Panc1 (cell line): ENCODE results near the gene PCDH11X.
"Not testable (repeated sequence)": the region's sequence is repeated elsewhere in the genome, so short reads cannot be mapped to it uniquely, and the experiment has no call there.

ENCODE experiments used
- CTCF ChIP-seq: fragments of 450-650 bp; IDR thresholded peaks from 2 replicates; pipeline ENCODE4 v1.5.1; 2017; ENCODE audit warnings: mild to moderate bottlenecking
- POLR2AphosphoS5 ChIP-seq: IDR thresholded peaks from 2 replicates; pipeline ENCODE4 v1.6.1; 2012; ENCODE audit warnings: mild to moderate bottlenecking, low read depth, low read length, moderate library complexity
- REST ChIP-seq, 2 experiments: IDR thresholded peaks; 2 replicates each; pipeline ENCODE4 v1.6.1; 2011 to 2012; ENCODE audit warnings: low read depth in 2 of 2, control low read depth in 1 of 2, low read length in 1 of 2, mild to moderate bottlenecking in 1 of 2, moderate library complexity in 1 of 2; ENCODE audit not compliant: insufficient read depth in 1 of 2
- SIN3A ChIP-seq: IDR thresholded peaks from 2 replicates; pipeline ENCODE4 v1.6.1; 2012; ENCODE audit warnings: low read depth, mild to moderate bottlenecking, low read length, moderate library complexity, borderline replicate concordance; ENCODE audit not compliant: insufficient read depth

- TF ChIP-seq CTCF; REST (IDR thresholded peaks at IDR 0.05; ENCODE audit: insufficient read depth in 1 of 2, low read depth in 2 of 2, low read length in 1 of 2); POLR2AphosphoS5; SIN3A: not testable (repeated sequence)
Observed at GRCh38 chrX:91782825-91783224, 3.6 kb downstream of the PCDH11X start.
